SK-N-SH (cell line): Measurements from ENCODE around the gene CFAP97. TPM values are rescaled to one million over a fixed set of nuclear protein-coding genes. Genes with fewer than 3 reads are reported as not detected.

Source experiments
- CTCF ChIA-PET: fragments of 300-600, 350-600 bp; formaldehyde crosslinking; extraction: SDS; loops from one replicate; lab custom pipeline; 2021; lab: Yijun Ruan, JAX
- POLR2A ChIA-PET: fragments of 350-600 bp; sonication (Branson Sonifier 250); formaldehyde crosslinking; extraction: SDS; loops from one replicate; lab custom pipeline; 2020; ENCODE audit warnings: antibody characterized with exemption, inconsistent platforms; lab: Yijun Ruan, JAX
- DNase-seq: peaks from one replicate; pipeline ENCODE4 v3.0.0; 2012
- H2AFZ ChIP-seq: fragments of 200-600 bp; sonication (generic); 2 replicates; pipeline ENCODE4 v1.8.1; 2016; ENCODE audit warnings: antibody characterized with exemption, mild to moderate bottlenecking, low read depth
- H3F3A ChIP-seq: fragments of 200-600 bp; sonication (generic); replicated peaks from 2 replicates; pipeline ENCODE3; 2016; ENCODE audit warnings: antibody characterized with exemption, mild to moderate bottlenecking; ENCODE audit not compliant: insufficient read depth
- H3K27ac ChIP-seq, 2 experiments: fragments of 200-500 bp in 1 of 2; fragments of 200-600 bp in 1 of 2; sonication (Bioruptor generic) in 1 of 2; sonication (generic), shearing (Covaris generic) in 1 of 2; 2 replicates each; pipeline versions ENCODE4 v1.5.1 to v1.6.1; 2014 to 2016; ENCODE audit warnings: low read depth in 2 of 2, inconsistent platforms in 1 of 2, low read length in 1 of 2, mild to moderate bottlenecking in 1 of 2, mixed read lengths in 1 of 2
- H3K27me3 ChIP-seq: fragments of 200-600 bp; sonication (generic), shearing (Covaris generic); 2 replicates; pipeline ENCODE4 v1.6.1; 2016; ENCODE audit warnings: mixed run types; ENCODE audit not compliant: insufficient read depth
- H3K36me3 ChIP-seq, 2 experiments: fragments of 200-500 bp in 1 of 2; fragments of 200-600 bp in 1 of 2; sonication (Bioruptor generic) in 1 of 2; sonication (generic) in 1 of 2; replicated peaks in 1 of 2; 2 replicates each; pipeline versions ENCODE3 to v1.5.1; 2014 to 2016; ENCODE audit warnings: low read length in 1 of 2, mild to moderate bottlenecking in 1 of 2; ENCODE audit not compliant: insufficient read depth in 2 of 2, control insufficient read depth in 1 of 2
- H3K4me1 ChIP-seq, 2 experiments: fragments of 200-500 bp in 1 of 2; fragments of 200-600 bp in 1 of 2; sonication (Bioruptor generic) in 1 of 2; sonication (generic), shearing (Covaris generic) in 1 of 2; 2 replicates each; pipeline versions ENCODE4 v1.5.1 to v1.6.1; 2014 to 2016; ENCODE audit warnings: low read depth in 1 of 2, low read length in 1 of 2, mixed run types in 1 of 2; ENCODE audit not compliant: insufficient read depth in 2 of 2, control insufficient read depth in 1 of 2
- H3K4me2 ChIP-seq: fragments of 200-600 bp; sonication (generic), shearing (Covaris generic); 2 replicates; pipeline ENCODE4 v1.6.1; 2017; ENCODE audit warnings: mixed run types
- H3K4me3 ChIP-seq, 2 experiments: fragments of 200-500 bp in 1 of 2; fragments of 200-600 bp in 1 of 2; sonication (Bioruptor generic) in 1 of 2; sonication (generic), shearing (Covaris generic) in 1 of 2; 2 replicates each; pipeline versions ENCODE4 v1.5.1 to v1.8.1; 2014 to 2016; ENCODE audit warnings: low read depth in 2 of 2, inconsistent platforms in 1 of 2, low read length in 1 of 2, mild to moderate bottlenecking in 1 of 2, mixed read lengths in 1 of 2, moderate library complexity in 1 of 2
- H3K79me2 ChIP-seq: fragments of 200-600 bp; sonication (generic); 2 replicates; pipeline ENCODE4 v1.8.1; 2017; ENCODE audit warnings: mild to moderate bottlenecking; ENCODE audit not compliant: insufficient read depth
- H3K9ac ChIP-seq: fragments of 200-600 bp; sonication (generic); 2 replicates; pipeline ENCODE4 v1.6.1; 2017; ENCODE audit warnings: mixed run types
- H3K9me2 ChIP-seq: fragments of 200-600 bp; sonication (generic); 2 replicates; pipeline ENCODE4 v1.6.1; 2017; ENCODE audit warnings: mixed run types
- H3K9me3 ChIP-seq: fragments of 200-600 bp; sonication (generic); 2 replicates; pipeline ENCODE4 v1.6.1; 2017; ENCODE audit warnings: mixed run types, mild to moderate bottlenecking, moderate library complexity
- H4K20me1 ChIP-seq: fragments of 200-600 bp; sonication (generic); 2 replicates; pipeline ENCODE4 v1.6.1; 2017; ENCODE audit warnings: mild to moderate bottlenecking, mixed run types; ENCODE audit not compliant: insufficient read depth
- CHD2 ChIP-seq: fragments of 150-350 bp; IDR thresholded peaks from 2 replicates; pipeline ENCODE4 v1.6.1; 2018; ENCODE audit warnings: low read length; ENCODE audit not compliant: partially characterized antibody
- ELF1 ChIP-seq: IDR thresholded peaks from 2 replicates; pipeline ENCODE4 v1.4.0; 2012
- EP300 ChIP-seq, 2 experiments: IDR thresholded peaks; 2 replicates each; pipeline versions ENCODE4 v1.4.0 to v1.6.1; 2012; ENCODE audit warnings: borderline replicate concordance in 1 of 2, low read depth in 1 of 2, low read length in 1 of 2
- FOSL2 ChIP-seq: IDR thresholded peaks from 2 replicates; pipeline ENCODE4 v1.4.0; 2012; ENCODE audit warnings: low read depth, mild to moderate bottlenecking, moderate library complexity, borderline replicate concordance
- GABPA ChIP-seq: IDR thresholded peaks from 2 replicates; pipeline ENCODE4 v1.4.0; 2012; ENCODE audit warnings: low read depth, mild to moderate bottlenecking
- GATA2 ChIP-seq: sonication (generic); formaldehyde crosslinking; IDR thresholded peaks from 2 replicates; pipeline ENCODE4 v1.5.0; 2020; ENCODE audit warnings: mild to moderate bottlenecking, missing genetic modification reagents
- IRF3 ChIP-seq: fragments of 150-350 bp; IDR thresholded peaks from 2 replicates; pipeline ENCODE4 v1.6.1; 2016; ENCODE audit warnings: mild to moderate bottlenecking, low read depth, low read length
- MXI1 ChIP-seq: IDR thresholded peaks from 2 replicates; pipeline ENCODE4 v1.6.1; 2012; ENCODE audit warnings: mild to moderate bottlenecking, low read depth, low read length, improper control_type of control experiment
- POLR2AphosphoS5 ChIP-seq: IDR thresholded peaks from 2 replicates; pipeline ENCODE4 v1.6.1; 2012; ENCODE audit warnings: low read depth, low read length
- RAD21 ChIP-seq: IDR thresholded peaks from 2 replicates; pipeline ENCODE4 v1.6.1; 2012; ENCODE audit warnings: mild to moderate bottlenecking, low read length
- RCOR1 ChIP-seq: fragments of 150-350 bp; IDR thresholded peaks from 2 replicates; pipeline ENCODE4 v1.6.1; 2017; ENCODE audit warnings: antibody characterized with exemption, low read length
- SIN3A ChIP-seq: IDR thresholded peaks from 2 replicates; pipeline ENCODE4 v1.6.1; 2012; ENCODE audit warnings: low read depth, mild to moderate bottlenecking, low read length, moderate library complexity, borderline replicate concordance
- TAF1 ChIP-seq: IDR thresholded peaks from 2 replicates; pipeline ENCODE4 v1.6.1; 2012; ENCODE audit warnings: low read depth, mild to moderate bottlenecking, low read length, moderate library complexity, borderline replicate concordance
- YY1 ChIP-seq: IDR thresholded peaks from 2 replicates; pipeline ENCODE4 v1.4.0; 2012; ENCODE audit warnings: low read depth, mild to moderate bottlenecking
- WGBS: methylation state at CpG from one replicate; pipeline ENCODE4 v1.1.6; 2017; ENCODE audit warnings: low lambda C conversion rate; 5-methylcytosine and 5-hydroxymethylcytosine counted together
- polyA plus RNA-seq, 3 experiments: library from polyadenylated mRNA; depleted of rRNA; stranded (reverse); fragments of >200 nt; gene quantifications; 2 replicates each; pipeline ENCODE4 v1.2.3, GENCODE V29; 2012
- TF ChIP-seq, protein P1 (sequence below): IDR thresholded peaks from 2 replicates; pipeline ENCODE4 v1.4.0; 2012; ENCODE audit warnings: low read depth, borderline replicate concordance

CFAP97 gene
- polyA plus RNA-seq, 1 of the 3 experiments (the other 2 are of a cell fraction), result 10.6 TPM

GRCh38 chr4:185244763-185245162, 41.0 kb upstream of the CFAP97 start:
- Histone ChIP-seq H3K4me1 (peaks cover 9 to 10% of the 10 kb centered on the region in 2 experiments; a peak in 3 of 4 replicates), H3K27ac (peak overlapping the region; percentile 16 to 30; a peak in 3 of 4 replicates)

DNA sequence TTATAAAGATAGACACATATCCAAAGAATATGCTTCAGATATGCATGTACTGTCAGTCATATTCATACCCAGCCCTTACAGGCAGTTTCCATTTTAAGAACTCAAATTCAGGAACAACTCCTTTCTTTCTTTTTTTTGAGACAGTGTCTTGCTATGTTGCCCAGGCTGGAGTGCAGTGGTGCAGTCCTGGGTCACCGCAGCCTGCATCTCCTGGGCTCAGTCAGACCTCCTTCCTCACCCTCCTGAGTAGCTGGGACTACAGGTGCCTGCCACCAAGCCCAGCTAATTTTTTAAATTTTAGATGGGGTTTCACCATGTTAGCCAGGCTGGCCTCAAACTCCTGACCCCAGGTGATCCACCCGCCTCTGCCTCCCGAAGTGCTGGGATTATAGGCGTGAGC, 40.1 kb upstream of the CFAP97 start:
- ChIA-PET CTCF (interaction anchor here (1.5 kb wide), 1 partner anchor 9 kb away, joined by 3 read pairs; no protein-coding TSS in a partner anchor), POLR2A (no interaction called here)
- H3K4me2 ChIP-seq, result no peak overlapping the region
- TF ChIP-seq TAF1, result no peak
- TF ChIP-seq IRF3, result no peak
- no peak for TF ChIP-seq YY1
- no peak for TF ChIP-seq RCOR1
- TF ChIP-seq, protein P1, sequence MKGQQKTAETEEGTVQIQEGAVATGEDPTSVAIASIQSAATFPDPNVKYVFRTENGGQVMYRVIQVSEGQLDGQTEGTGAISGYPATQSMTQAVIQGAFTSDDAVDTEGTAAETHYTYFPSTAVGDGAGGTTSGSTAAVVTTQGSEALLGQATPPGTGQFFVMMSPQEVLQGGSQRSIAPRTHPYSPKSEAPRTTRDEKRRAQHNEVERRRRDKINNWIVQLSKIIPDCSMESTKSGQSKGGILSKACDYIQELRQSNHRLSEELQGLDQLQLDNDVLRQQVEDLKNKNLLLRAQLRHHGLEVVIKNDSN, result no peak
- TF ChIP-seq FOSL2, result no peak
- no peak for TF ChIP-seq GATA2
- TF ChIP-seq ELF1, result no peak
- TF ChIP-seq GABPA, result no peak
- TF ChIP-seq POLR2AphosphoS5, result no peak
- no peak for TF ChIP-seq SIN3A
- TF ChIP-seq EP300 (IDR thresholded peaks at IDR 0.05; ENCODE audit: borderline replicate concordance in 1 of 2, low read depth in 1 of 2, low read length in 1 of 2), result no peak
- peaks cover 81% of the 10 kb centered on the region for H3K79me2 ChIP-seq
- H3K27ac ChIP-seq, result no peak overlapping the region
- DNase-seq, result no peak
- no peak overlapping the region for H3K4me3 ChIP-seq
- H3F3A ChIP-seq, result peaks cover 9% of the 10 kb centered on the region
- no peaks in the 10 kb centered on the region for H3K9me2 ChIP-seq
- peaks cover 0 to 9% of the 10 kb centered on the region in 2 experiments for H3K36me3 ChIP-seq
- peaks cover 9 to 10% of the 10 kb centered on the region in 2 experiments; a peak in 3 of 4 replicates for H3K4me1 ChIP-seq
- H3K9me3 ChIP-seq, result no peaks in the 10 kb centered on the region
- H3K9ac ChIP-seq, result no peak overlapping the region
- H4K20me1 ChIP-seq, result peaks cover 3% of the 10 kb centered on the region
- no peaks in the 10 kb centered on the region for H3K27me3 ChIP-seq
- 100% methylated on average over 4 of the region's 4 CpGs for WGBS
- H2AFZ ChIP-seq, result no peak overlapping the region

More at GRCh38 chr4:185244763-185245162, 41.0 kb upstream of the CFAP97 start:
- Histone ChIP-seq H3K4me2 (no peak overlapping the region), H3K79me2 (peaks cover 78% of the 10 kb centered on the region), H3K9me3 (no peaks in the 10 kb centered on the region), H4K20me1 (no peaks in the 10 kb centered on the region), H3K36me3 (peaks cover 0 to 14% of the 10 kb centered on the region in 2 experiments), H3K27me3 (no peaks in the 10 kb centered on the region), H3F3A (peaks cover 9% of the 10 kb centered on the region), H3K9me2 (no peaks in the 10 kb centered on the region), H2AFZ (no peak overlapping the region), H3K4me3 (no peak overlapping the region), H3K9ac (no peak overlapping the region)
- 56% methylated on average over 4 of the region's 4 CpGs for WGBS
- POLR2A ChIA-PET, result no interaction called here
- CTCF ChIA-PET, result no interaction called here
- TF ChIP-seq EP300 (IDR thresholded peaks at IDR 0.05; ENCODE audit: borderline replicate concordance in 1 of 2, low read depth in 1 of 2, low read length in 1 of 2) (peak in 1 of 2 experiments; percentile 81; a peak in 2 of 4 replicates), CHD2 (peak; percentile 70), YY1 (no peak), RCOR1 (peak; percentile 89), IRF3 (no peak), POLR2AphosphoS5 (no peak), GATA2 (peak; percentile 89), RAD21 (0 out of 2 replicates have a peak, but pooled peaks have one; percentile 17), TAF1 (no peak), MXI1 (peak; percentile 47; the same call in 1 of the 2 replicates)
- TF ChIP-seq, protein P1, result no peak
- peak; percentile 78 for DNase-seq
